Muscle layer of colon (tissue), 2 donors: ENCODE data around the gene PDXDC1.
A peak's percentile ranks its signal among the peaks of the same experiment; 100 is the strongest.
"Not testable (repeated sequence)": the region's sequence is repeated elsewhere in the genome, so short reads cannot be mapped to it uniquely, and the experiment has no call there.

ENCODE experiments used
- H3K27ac ChIP-seq: one replicate; pipeline ENCODE4 v1.7.0; 2013; ENCODE audit warnings: low read depth, mild to moderate bottlenecking, low read length, moderate library complexity
- H3K27me3 ChIP-seq, 2 donors: one replicate each; pipeline ENCODE4 v1.7.0; 2013; ENCODE audit warnings: low read length in 2 of 2, mild to moderate bottlenecking in 2 of 2; ENCODE audit not compliant: insufficient read depth in 2 of 2, control insufficient read depth in 1 of 2
- H3K36me3 ChIP-seq: one replicate; pipeline ENCODE4 v1.7.0; 2013; ENCODE audit warnings: mild to moderate bottlenecking, low read length; ENCODE audit not compliant: insufficient read depth
- H3K4me1 ChIP-seq: one replicate; pipeline ENCODE4 v1.7.0; 2013; ENCODE audit warnings: mild to moderate bottlenecking, low read length; ENCODE audit not compliant: insufficient read depth
- H3K4me3 ChIP-seq, 2 donors: one replicate each; pipeline ENCODE4 v1.7.0; 2013; ENCODE audit warnings: low read length in 2 of 2, low read depth in 1 of 2, mild to moderate bottlenecking in 1 of 2, moderate library complexity in 1 of 2
- H3K9ac ChIP-seq: one replicate; pipeline ENCODE4 v1.7.0; 2013; ENCODE audit warnings: low read length
- H3K9me3 ChIP-seq: one replicate; pipeline ENCODE4 v1.7.0; 2013; ENCODE audit warnings: mild to moderate bottlenecking, low read length
- donor health status: abdominal sarcoma.
- donor health status: Adenocarcinoma of cecum.

Gene PDXDC1

DNA sequence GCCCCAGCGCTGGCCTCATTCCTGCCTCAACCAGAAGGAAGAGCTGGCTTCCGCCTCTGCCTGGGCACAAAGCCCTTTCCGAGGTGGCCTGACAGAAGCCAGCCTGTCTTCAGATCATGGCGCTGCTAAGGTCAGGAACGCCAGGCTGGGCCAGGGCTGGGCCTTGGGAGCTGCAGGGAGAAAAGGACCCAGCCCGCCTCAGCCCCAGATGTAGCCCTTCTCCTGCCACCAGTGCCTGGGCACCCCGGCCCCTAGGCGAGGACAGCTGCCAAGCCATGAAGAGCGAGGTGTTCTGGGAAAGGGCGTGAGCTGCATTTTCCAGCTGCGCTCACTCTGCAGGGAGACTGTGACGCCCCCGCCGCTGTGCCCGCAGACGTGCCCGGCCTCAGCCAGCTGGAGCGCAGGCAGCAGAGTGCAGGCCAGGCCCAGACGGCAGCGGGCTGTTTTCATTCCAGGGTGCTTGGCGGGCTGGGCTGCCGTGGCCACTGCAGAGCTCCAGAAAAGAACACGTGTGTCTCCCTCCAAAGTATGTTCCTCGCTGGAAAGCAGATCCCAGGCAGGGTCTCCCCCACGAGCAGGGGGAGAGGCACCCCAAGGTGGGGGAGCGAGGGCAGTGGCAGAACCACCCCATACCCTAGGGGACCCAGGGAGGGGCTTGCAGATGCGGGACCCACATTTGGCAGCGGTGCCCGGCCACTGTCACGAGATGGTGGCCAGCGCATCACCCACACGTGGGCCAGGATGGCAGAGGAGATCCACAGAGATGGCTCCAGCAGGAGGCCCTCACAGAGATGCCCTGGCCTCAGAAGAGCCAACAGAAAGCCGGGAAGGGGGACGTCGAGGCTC, 170.8 kb downstream of the PDXDC1 start:
- Histone ChIP-seq H3K27ac (peak overlapping the region; percentile 91), H3K4me1 (peaks cover 37% of the 10 kb centered on the region)
- not testable (repeated sequence) for H3K27me3 ChIP-seq, H3K9ac ChIP-seq, H3K4me3 ChIP-seq, H3K36me3 ChIP-seq, H3K9me3 ChIP-seq

GRCh38 chr16:15146264-15146662, 171.4 kb downstream of the PDXDC1 start:
- not testable (repeated sequence) for H3K36me3 ChIP-seq, H3K4me3 ChIP-seq, H3K9me3 ChIP-seq, H3K27me3 ChIP-seq, H3K9ac ChIP-seq
- Histone ChIP-seq H3K4me1 (peaks cover 35% of the 10 kb centered on the region), H3K27ac (peak overlapping the region; percentile 91)

GRCh38 chr16:15148831-15149230, 174.0 kb downstream of the PDXDC1 start:
- not testable (repeated sequence) for H3K27ac ChIP-seq, H3K9ac ChIP-seq, H3K36me3 ChIP-seq, H3K9me3 ChIP-seq, H3K27me3 ChIP-seq, H3K4me3 ChIP-seq
- peaks cover 30% of the 10 kb centered on the region for H3K4me1 ChIP-seq

DNA sequence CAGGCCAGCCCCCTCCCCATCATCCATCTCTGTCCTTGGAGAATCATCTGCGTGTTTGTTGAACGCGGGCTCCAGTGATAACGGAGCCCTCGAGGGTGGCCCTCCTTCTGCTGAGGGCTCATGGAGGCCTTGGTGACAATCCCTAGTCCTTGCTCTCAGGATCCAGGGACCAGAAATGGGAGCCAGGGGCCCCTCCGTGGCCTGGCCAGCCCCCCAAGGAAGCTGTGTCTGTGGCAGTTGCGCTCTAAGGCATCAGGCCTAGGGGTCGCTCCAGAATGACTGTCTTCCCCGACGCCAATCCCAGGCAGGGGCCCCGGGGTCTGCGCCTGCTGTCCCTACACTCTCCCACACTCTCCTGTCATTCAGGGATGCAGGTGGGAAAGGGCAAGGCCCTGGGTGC, 174.4 kb downstream of the PDXDC1 start:
- not testable (repeated sequence) for H3K9ac ChIP-seq

DNA sequence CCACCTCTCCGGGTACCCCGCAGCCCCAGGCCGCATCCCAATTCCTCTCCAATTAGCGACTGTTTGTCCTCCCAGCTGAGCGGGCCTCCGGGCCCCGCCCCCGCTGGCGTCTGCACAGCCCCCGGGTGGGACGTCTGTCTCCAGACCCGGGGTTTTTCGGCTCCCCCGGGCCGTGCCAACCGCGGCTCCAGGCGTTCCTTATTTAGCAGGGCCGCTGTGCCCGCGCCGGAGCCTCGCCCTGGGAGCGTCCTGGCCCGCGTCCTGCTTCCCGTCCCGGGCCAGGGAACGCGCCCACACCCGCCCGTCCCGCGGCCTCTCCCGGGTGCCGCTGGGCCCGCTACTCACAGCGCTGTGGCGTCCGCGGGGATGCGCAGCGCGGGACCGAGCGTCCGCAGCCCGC, 179.2 kb downstream of the PDXDC1 start:
- H3K9me3 ChIP-seq, H3K27me3 ChIP-seq, H3K36me3 ChIP-seq, H3K4me1 ChIP-seq, H3K9ac ChIP-seq, H3K27ac ChIP-seq: not testable (repeated sequence)
- peak overlapping the region in 1 of 2 donors; percentile 38 for H3K4me3 ChIP-seq

More for the DNA sequence above, 174.4 kb downstream of the PDXDC1 start:
- not testable (repeated sequence) for H3K36me3 ChIP-seq, H3K27ac ChIP-seq, H3K9me3 ChIP-seq, H3K4me3 ChIP-seq, H3K27me3 ChIP-seq
- H3K4me1 ChIP-seq: peaks cover 30% of the 10 kb centered on the region

- not testable (repeated sequence) for H3K4me1 ChIP-seq, H3K36me3 ChIP-seq, H3K4me3 ChIP-seq, H3K9me3 ChIP-seq, H3K9ac ChIP-seq, H3K27me3 ChIP-seq, H3K27ac ChIP-seq
These were observed 180.1 kb downstream of the PDXDC1 start for GRCh38 chr16:15154650-15155562.

GRCh38 chr16:15157644-15158043, 182.8 kb downstream of the PDXDC1 start:
- not testable (repeated sequence) for H3K9me3 ChIP-seq, H3K27me3 ChIP-seq, H3K9ac ChIP-seq, H3K4me1 ChIP-seq, H3K36me3 ChIP-seq, H3K27ac ChIP-seq, H3K4me3 ChIP-seq

DNA sequence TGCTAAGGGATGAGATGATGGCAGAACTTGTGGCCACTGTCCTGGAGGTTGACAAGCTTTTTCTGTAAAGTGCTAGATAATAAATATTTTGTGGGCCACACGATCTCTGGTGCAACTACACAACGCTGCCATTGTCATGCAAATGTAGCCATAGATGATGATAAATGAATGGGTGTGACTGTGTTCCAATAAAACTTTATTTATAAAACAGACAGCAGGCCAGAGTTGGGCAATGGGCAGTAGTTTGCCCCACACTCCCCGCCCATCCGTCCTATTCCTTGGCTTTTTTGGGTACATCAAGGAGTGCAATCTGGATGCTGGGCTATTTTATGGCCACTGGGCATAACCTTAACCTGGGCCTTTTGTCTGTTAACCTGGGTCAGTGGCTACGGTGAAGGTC, 184.8 kb downstream of the PDXDC1 start:
- not testable (repeated sequence) for H3K36me3 ChIP-seq, H3K4me1 ChIP-seq, H3K27me3 ChIP-seq, H3K27ac ChIP-seq, H3K9ac ChIP-seq, H3K9me3 ChIP-seq, H3K4me3 ChIP-seq

GRCh38 chr16:15160571-15160970, 185.7 kb downstream of the PDXDC1 start:
- not testable (repeated sequence) for H3K27me3 ChIP-seq, H3K4me3 ChIP-seq

GRCh38 chr16:15163055-15163454, 188.2 kb downstream of the PDXDC1 start:
- not testable (repeated sequence) for H3K9me3 ChIP-seq, H3K4me3 ChIP-seq, H3K9ac ChIP-seq, H3K4me1 ChIP-seq, H3K27me3 ChIP-seq, H3K27ac ChIP-seq, H3K36me3 ChIP-seq

More at GRCh38 chr16:15160571-15160970, 185.7 kb downstream of the PDXDC1 start:
- not testable (repeated sequence) for H3K9ac ChIP-seq, H3K36me3 ChIP-seq, H3K9me3 ChIP-seq, H3K27ac ChIP-seq, H3K4me1 ChIP-seq

DNA sequence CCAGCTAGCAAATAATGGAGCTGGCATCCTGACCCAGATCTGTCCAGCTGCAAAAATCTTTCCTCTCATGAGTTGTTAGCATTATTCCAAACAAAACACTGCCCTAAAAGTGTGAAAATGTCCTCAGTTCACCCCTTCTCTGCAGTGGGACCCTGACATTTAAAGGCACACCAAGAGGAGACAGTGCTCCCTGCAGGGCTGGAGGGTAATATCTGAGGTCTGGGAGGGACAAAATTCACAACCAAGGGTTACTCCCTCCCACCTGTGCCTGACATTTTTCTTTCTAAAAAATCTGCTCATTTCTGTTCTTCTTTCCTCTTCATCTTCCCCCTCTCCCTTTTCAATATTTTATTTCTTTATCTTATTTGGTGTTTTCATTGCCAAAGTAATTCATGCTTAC, 191.4 kb downstream of the PDXDC1 start:
- H3K27ac ChIP-seq, H3K9ac ChIP-seq, H3K27me3 ChIP-seq, H3K36me3 ChIP-seq, H3K9me3 ChIP-seq, H3K4me3 ChIP-seq, H3K4me1 ChIP-seq: not testable (repeated sequence)
